Thyroid gland (tissue), 4 donors: Measurements from ENCODE around the gene PTPRN2.

Experiments used
- CTCF ChIP-seq, 6 experiments: fragments of 200-600 bp in 3 of 6; fragments of 450-650 bp in 3 of 6; sonication (generic) in 3 of 6; IDR thresholded peaks; one replicate each; pipeline ENCODE4 v1.5.1; 2016 to 2019; ENCODE audit warnings: antibody characterized with exemption in 6 of 6, mild to moderate bottlenecking in 2 of 6, inconsistent platforms in 1 of 6, moderate library complexity in 1 of 6
- POLR2A ChIP-seq, 2 donors: fragments of 450-650 bp; IDR thresholded peaks; one replicate each; pipeline ENCODE4 v1.6.1; 2017; ENCODE audit warnings: antibody characterized with exemption in 2 of 2, mild to moderate bottlenecking in 2 of 2, moderate library complexity in 1 of 2

DNA sequence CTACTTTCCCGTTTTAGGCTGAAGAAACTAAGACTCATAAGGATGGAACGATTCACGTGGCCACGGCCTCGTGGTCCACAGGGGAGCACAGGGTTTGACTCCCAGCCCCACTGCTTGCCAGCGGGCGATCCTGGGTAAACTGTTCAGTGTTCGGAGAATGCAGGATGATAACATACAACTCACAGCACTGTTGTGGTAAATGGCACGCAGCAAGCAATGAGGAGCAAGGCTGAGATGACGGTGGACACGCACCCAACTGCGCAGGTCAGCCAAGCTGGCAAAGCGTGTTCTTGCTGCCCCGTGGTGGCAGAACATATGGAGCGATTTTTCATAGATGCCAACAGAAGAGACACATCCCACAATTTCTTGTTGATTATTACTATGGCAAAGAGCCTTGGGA is 978.1 kb downstream of the PTPRN2 start:
- TF ChIP-seq CTCF (IDR thresholded peaks at IDR 0.05) = no peak
- no peak for TF ChIP-seq POLR2A (IDR thresholded peaks at IDR 0.05)
